Nephron progenitor cell (in vitro differentiated cells): ENCODE measurements around the gene MRPL48.

Experiments
- DNase-seq: peaks from one replicate; pipeline ENCODE4 v3.0.0; 2021
- H3K27ac Mint-ChIP-seq: 2 replicates; pipeline ENCODE4 v1.8.0; 2021; ENCODE audit warnings: mild to moderate bottlenecking, moderate library complexity, mixed read lengths
- H3K27me3 Mint-ChIP-seq: 2 replicates; pipeline ENCODE4 v1.8.0; 2021; ENCODE audit warnings: mild to moderate bottlenecking, low read depth, mixed read lengths; ENCODE audit not compliant: poor library complexity
- H3K36me3 Mint-ChIP-seq: 2 replicates; pipeline ENCODE4 v1.8.0; 2021; ENCODE audit warnings: low read depth, mixed read lengths
- H3K4me1 Mint-ChIP-seq: 2 replicates; pipeline ENCODE4 v1.8.0; 2021; ENCODE audit warnings: mixed read lengths
- H3K4me3 Mint-ChIP-seq: 2 replicates; pipeline ENCODE4 v1.8.0; 2021; ENCODE audit warnings: mild to moderate bottlenecking, moderate library complexity, mixed read lengths
- H3K9me3 Mint-ChIP-seq: 2 replicates; pipeline ENCODE4 v1.8.0; 2021; ENCODE audit warnings: mild to moderate bottlenecking, moderate library complexity, mixed read lengths
- TF ChIP-seq, protein P1 (sequence below): fragments of 200-600 bp; sonication (generic); IDR thresholded peaks from 2 replicates; pipeline ENCODE4 v1.5.0; 2021; ENCODE audit warnings: antibody characterized with exemption

MRPL48 gene

DNA sequence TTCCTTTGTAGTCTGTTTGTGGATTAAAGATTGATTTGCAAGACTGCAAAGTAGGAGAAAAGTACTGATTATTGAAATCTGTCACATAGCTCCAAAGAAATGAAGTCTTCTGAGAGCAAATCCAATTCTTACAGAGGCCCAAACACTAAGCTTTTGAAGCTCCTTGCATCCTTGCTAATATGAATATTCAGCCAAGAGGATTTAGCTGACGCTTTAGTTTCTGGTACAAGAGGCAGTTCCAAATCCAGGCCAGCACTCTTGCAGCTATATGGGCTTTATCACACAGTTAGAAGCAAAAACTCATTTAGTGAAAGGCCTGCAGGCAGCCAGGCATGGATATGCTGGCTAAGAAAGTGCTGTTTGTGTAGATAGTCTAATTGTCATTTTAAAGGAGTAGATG, 101.9 kb downstream of the MRPL48 start:
- H3K9me3 Mint-ChIP-seq: peaks cover 3% of the 10 kb centered on the region
- peaks cover 5% of the 10 kb centered on the region for H3K4me1 Mint-ChIP-seq
- no peak for DNase-seq
- H3K27ac Mint-ChIP-seq: no peak overlapping the region
- H3K27me3 Mint-ChIP-seq: no peaks in the 10 kb centered on the region
- no peak overlapping the region for H3K4me3 Mint-ChIP-seq
- TF ChIP-seq, protein P1, sequence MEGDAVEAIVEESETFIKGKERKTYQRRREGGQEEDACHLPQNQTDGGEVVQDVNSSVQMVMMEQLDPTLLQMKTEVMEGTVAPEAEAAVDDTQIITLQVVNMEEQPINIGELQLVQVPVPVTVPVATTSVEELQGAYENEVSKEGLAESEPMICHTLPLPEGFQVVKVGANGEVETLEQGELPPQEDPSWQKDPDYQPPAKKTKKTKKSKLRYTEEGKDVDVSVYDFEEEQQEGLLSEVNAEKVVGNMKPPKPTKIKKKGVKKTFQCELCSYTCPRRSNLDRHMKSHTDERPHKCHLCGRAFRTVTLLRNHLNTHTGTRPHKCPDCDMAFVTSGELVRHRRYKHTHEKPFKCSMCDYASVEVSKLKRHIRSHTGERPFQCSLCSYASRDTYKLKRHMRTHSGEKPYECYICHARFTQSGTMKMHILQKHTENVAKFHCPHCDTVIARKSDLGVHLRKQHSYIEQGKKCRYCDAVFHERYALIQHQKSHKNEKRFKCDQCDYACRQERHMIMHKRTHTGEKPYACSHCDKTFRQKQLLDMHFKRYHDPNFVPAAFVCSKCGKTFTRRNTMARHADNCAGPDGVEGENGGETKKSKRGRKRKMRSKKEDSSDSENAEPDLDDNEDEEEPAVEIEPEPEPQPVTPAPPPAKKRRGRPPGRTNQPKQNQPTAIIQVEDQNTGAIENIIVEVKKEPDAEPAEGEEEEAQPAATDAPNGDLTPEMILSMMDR: no peak
- peaks cover 59% of the 10 kb centered on the region for H3K36me3 Mint-ChIP-seq

DNA sequence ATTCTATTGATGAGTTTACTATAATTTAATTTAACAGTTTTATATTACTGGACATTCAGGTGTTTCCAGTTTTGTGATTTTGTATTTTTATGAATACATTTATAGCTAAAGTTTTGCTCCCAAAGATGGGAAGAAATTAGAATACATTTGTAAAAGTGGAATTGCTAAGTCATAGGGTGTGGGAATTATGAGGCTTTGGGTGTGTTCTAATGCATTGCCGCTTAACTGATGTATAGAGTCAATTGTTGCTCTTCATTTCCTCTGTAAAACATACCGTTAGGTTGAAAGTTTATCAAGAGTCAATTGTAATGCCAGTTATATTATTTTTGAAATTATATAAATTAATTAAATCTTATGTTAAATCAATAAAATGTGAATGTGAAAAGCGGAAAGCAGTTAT, 105.4 kb downstream of the MRPL48 start:
- Mint-ChIP-seq H3K36me3 (peaks cover 52% of the 10 kb centered on the region), H3K9me3 (peaks cover 10% of the 10 kb centered on the region), H3K27me3 (no peaks in the 10 kb centered on the region), H3K4me1 (no peaks in the 10 kb centered on the region), H3K4me3 (no peak overlapping the region), H3K27ac (no peak overlapping the region)
- TF ChIP-seq, protein P1: no peak
- DNase-seq: no peak

DNA sequence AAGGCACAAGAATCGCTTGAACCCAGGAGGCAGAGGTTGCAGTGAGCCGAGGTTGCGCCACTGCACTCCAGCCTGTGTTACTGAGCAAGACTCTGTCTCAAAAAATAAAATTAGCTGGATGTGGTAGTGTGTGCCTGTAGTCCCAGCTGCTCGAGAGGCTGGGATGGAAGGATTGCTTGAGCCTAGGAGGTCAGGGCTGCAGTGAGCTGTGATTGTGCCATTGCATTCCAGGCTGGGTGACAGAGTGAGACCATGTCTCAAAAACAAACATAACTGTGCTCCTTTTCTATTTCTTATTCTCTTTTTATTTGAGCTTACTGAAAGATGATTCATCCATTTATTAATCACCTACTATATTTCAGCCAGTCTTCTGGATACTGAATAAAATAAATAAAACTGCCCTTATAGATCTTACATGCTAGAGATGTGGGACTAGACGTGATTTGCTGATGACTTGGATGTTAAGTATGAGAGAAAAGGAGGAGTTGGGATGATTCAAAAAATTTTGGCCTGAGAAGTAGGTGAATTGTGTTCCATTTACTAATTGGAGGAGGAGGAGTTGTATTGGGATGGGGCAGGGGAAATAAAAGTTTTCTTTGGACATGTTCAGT, 107.2 kb downstream of the MRPL48 start:
- no peaks in the 10 kb centered on the region for H3K4me1 Mint-ChIP-seq
- no peak for DNase-seq
- peaks cover 57% of the 10 kb centered on the region for H3K36me3 Mint-ChIP-seq
- TF ChIP-seq, protein P1: no peak
- no peaks in the 10 kb centered on the region for H3K27me3 Mint-ChIP-seq
- H3K4me3 Mint-ChIP-seq: no peak overlapping the region
- H3K9me3 Mint-ChIP-seq: peaks cover 10% of the 10 kb centered on the region
- H3K27ac Mint-ChIP-seq: no peak overlapping the region

DNA sequence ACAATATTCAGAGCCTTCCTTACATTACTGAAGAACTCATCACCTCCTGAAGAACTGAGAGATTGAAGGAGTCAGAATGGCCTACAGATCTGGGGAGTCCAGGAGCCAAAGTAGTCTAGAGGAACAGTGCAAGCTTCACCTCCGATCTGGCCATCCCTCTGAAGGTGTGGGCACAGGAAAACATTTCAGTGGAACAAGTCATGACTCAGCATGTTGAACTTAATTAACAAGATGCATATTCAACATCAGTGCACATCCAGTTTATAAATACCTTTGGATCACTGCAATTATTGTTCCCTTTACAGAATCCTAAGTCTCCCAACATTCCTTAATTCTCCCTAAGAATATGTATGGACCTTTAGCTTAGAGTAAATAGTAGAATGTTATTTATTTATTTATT, 114.6 kb downstream of the MRPL48 start:
- Mint-ChIP-seq H3K27me3 (no peaks in the 10 kb centered on the region), H3K27ac (no peak overlapping the region), H3K4me3 (no peak overlapping the region), H3K9me3 (no peaks in the 10 kb centered on the region), H3K4me1 (no peaks in the 10 kb centered on the region), H3K36me3 (peaks cover 56% of the 10 kb centered on the region)
- no peak for DNase-seq
- TF ChIP-seq, protein P1: no peak

DNA sequence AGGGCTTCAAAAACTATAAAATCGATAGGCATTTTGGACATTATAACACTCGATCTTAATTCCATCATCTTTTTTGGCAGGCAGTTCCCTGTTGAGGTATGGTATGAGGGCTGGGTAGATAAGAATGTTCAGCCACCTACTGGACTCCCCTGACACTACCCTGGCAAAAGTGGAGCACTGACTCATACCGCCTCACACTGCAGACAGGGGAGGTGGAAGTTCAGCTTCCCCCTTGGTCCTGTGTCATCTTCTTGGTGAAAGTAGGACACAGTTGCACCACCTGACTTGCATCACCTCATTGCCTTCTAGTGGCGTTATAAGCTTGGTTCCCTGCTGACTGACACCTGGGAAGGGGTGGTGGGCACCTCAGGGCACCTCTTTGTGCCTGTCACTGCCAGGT, 119.5 kb downstream of the MRPL48 start:
- H3K36me3 Mint-ChIP-seq: peaks cover 45% of the 10 kb centered on the region
- no peak for DNase-seq
- H3K9me3 Mint-ChIP-seq: no peaks in the 10 kb centered on the region
- H3K27ac Mint-ChIP-seq: no peak overlapping the region
- H3K4me3 Mint-ChIP-seq: no peak overlapping the region
- no peaks in the 10 kb centered on the region for H3K4me1 Mint-ChIP-seq
- TF ChIP-seq, protein P1: no peak
- H3K27me3 Mint-ChIP-seq: no peaks in the 10 kb centered on the region

DNA sequence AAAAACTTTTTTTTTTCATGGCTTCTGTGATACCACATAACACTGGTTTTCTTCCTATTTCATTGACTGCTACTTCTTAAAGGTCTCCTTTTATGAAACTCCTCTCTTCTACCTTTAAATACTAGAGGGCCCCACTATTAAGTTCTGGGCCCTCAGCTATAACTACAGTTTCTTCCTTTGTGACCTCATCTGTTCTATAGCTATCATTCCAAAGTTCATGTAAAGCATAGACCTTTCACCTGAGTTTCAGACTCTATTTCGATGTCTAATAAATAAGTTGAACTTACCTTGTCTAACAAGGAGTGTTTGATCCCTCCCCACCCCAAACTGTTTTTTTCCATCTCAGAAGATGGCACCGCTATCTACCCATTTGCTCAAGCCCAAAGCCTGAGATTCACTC, 124.4 kb downstream of the MRPL48 start:
- TF ChIP-seq, protein P1: no peak
- no peak overlapping the region for H3K4me3 Mint-ChIP-seq
- no peaks in the 10 kb centered on the region for H3K4me1 Mint-ChIP-seq
- H3K9me3 Mint-ChIP-seq: no peaks in the 10 kb centered on the region
- H3K27ac Mint-ChIP-seq: no peak overlapping the region
- DNase-seq: no peak
- H3K36me3 Mint-ChIP-seq: peaks cover 52% of the 10 kb centered on the region
- peaks cover 3% of the 10 kb centered on the region for H3K27me3 Mint-ChIP-seq
